ENCODE measurements around the gene RBM47. TPM values are rescaled to one million over a fixed set of nuclear protein-coding genes. Genes with fewer than 3 reads are reported as not detected.
"Not testable (repeated sequence)": the region's sequence is repeated elsewhere in the genome, so short reads cannot be mapped to it uniquely, and the experiment has no call there.

Gene RBM47
- total RNA-seq, 1 donor from 2014 or later, result 61.1 TPM

DNA sequence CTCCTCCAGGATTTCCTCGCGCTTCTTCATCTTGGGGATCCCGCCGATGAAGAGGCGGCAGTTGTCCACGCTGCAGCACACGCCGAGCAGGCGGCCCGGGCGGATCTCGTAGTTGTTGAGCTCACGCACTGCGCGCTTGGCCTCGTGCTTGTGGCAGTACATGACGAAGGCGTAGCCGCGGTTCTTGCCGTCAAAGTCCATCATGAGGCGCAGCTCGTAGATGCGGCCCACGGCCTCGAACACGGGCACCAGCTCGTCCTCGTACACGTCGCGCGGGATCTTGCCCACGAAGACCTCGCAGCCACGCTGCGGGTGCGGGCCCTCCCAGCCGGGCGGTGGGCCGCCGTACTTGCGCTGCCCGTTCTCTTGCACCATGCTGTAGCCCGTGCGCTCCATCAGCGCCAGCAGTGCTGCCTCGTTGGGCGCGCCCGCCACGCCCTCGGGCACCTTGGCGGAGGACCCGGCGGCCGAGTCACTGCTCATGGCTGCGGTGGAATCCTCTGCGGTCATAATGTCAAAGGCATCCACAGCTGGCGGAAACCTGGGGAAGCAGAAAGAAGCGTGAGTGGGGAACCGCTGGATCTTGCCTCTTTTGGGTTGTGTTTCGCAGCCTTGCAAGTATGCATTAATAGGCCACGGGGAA, 191.2 kb downstream of the RBM47 start:
- Histone ChIP-seq H3K4me1 (no peaks in the 10 kb centered on the region), H3K27me3 (no peaks in the 10 kb centered on the region), H3K9me3 (no peaks in the 10 kb centered on the region), H3K4me3 (no peak overlapping the region), H3K36me3 (peaks cover 0 to 9% of the 10 kb centered on the region in 2 donors), H3K27ac (no peak overlapping the region)
- TF ChIP-seq POLR2AphosphoS5 (IDR thresholded peaks at IDR 0.05; ENCODE audit: insufficient read depth in 1 of 2, low read depth in 1 of 2), result no peak
- TF ChIP-seq POLR2A (IDR thresholded peaks at IDR 0.05), result no peak
- TF ChIP-seq, protein P1, sequence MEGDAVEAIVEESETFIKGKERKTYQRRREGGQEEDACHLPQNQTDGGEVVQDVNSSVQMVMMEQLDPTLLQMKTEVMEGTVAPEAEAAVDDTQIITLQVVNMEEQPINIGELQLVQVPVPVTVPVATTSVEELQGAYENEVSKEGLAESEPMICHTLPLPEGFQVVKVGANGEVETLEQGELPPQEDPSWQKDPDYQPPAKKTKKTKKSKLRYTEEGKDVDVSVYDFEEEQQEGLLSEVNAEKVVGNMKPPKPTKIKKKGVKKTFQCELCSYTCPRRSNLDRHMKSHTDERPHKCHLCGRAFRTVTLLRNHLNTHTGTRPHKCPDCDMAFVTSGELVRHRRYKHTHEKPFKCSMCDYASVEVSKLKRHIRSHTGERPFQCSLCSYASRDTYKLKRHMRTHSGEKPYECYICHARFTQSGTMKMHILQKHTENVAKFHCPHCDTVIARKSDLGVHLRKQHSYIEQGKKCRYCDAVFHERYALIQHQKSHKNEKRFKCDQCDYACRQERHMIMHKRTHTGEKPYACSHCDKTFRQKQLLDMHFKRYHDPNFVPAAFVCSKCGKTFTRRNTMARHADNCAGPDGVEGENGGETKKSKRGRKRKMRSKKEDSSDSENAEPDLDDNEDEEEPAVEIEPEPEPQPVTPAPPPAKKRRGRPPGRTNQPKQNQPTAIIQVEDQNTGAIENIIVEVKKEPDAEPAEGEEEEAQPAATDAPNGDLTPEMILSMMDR (IDR thresholded peaks at IDR 0.05), result no peak
- intact Hi-C loops (cut with DNase I), result no loop called here
- DNase-seq (ENCODE audit: extremely low spot score in 2 of 2), result no peak

DNA sequence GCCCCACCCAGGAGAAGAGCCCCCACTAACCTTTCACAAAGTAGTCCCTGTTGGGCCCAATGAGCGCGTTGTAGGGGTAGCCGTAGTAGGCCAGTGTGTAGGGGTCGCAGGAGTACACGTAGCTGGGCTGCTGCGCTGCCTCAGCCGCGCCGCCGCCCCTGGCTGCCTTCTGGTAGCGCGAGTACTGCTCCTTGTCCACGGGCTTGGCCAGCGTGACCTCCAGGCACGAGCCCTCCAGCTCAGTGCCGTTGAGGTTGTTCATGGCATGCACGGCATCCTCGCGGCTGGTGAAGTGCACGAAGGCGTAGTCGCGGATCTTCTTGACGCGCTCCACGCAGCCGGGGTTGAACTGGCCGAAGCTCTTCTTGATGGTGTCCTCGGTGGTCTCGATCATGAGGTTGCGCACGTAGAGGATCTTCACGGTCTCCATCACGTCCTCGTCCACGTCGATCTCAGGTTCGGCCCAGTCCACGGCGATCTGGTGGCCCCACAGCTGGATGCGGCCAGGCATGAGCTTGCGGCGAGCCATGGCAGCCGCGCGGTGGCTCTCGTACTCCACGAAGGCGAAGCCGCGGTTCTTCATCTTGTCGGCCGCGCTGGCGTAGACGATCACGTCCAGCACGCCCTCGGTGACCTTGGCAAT, 191.8 kb downstream of the RBM47 start:
- Histone ChIP-seq H3K4me3 (no peak overlapping the region), H3K36me3 (peaks cover 0 to 9% of the 10 kb centered on the region in 2 donors), H3K27me3 (no peaks in the 10 kb centered on the region), H3K9me3 (no peaks in the 10 kb centered on the region), H3K4me1 (no peaks in the 10 kb centered on the region), H3K27ac (no peak overlapping the region)
- intact Hi-C loops (cut with DNase I), result no loop called here
- TF ChIP-seq POLR2A (IDR thresholded peaks at IDR 0.05) (no peak), POLR2AphosphoS5 (IDR thresholded peaks at IDR 0.05; ENCODE audit: insufficient read depth in 1 of 2, low read depth in 1 of 2) (no peak)
- TF ChIP-seq, protein P1 (IDR thresholded peaks at IDR 0.05), result no peak
- DNase-seq (ENCODE audit: extremely low spot score in 2 of 2), result no peak

DNA sequence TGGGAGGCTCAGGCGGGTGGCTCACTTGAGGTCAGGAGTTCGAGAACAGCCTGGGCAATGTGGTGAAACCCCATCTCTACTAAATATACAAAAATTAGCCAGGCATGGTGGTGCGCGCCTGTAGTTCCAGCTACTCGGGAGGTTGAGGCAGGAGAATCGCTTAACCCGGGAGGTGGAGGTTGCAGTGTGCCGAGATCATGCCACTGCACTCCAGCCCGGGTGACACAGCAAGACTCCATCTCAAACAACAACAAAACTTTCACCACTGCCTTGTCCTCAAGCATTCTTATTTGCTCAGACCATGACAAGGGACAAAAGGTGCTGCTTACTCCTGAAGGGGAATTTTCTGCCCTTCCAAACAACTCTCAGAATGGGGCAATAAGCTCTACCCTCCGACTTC, 194.4 kb downstream of the RBM47 start:
- H3K4me1 ChIP-seq; DNase-seq (ENCODE audit: extremely low spot score in 2 of 2); H3K27ac ChIP-seq; intact Hi-C loops (cut with DNase I); H3K9me3 ChIP-seq; H3K27me3 ChIP-seq; H3K4me3 ChIP-seq; H3K36me3 ChIP-seq: not testable (repeated sequence)

DNA sequence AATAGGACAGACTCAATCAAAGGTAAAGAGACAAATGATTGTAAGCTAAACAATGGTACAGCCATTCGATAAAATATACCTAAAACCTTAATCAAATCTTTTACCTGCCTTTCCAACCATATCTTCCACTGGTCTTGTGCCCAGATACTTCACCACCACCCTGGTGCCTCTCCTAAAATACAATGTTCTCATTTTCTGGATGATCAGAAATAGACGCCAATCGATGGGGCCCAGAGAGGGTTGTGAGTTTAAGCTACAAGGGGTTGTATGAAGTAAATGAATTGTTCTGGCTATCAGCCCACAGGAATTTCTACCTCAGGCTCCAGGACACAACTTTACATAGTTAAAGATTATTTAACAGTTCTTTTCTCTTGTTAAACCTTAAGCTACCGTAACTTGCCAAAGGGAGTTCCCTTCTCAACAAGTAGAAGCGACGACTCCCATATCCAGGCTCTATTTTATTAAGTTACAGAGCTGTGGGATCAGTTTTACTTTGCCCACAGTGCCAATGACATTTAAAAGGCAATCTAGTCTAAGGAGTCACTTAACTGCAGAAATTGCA, 195.5 kb downstream of the RBM47 start:
- Histone ChIP-seq H3K36me3 (peaks cover 0 to 9% of the 10 kb centered on the region in 2 donors), H3K27ac (no peak overlapping the region), H3K4me3 (no peak overlapping the region), H3K27me3 (no peaks in the 10 kb centered on the region), H3K4me1 (no peaks in the 10 kb centered on the region), H3K9me3 (no peaks in the 10 kb centered on the region)
- intact Hi-C loops (cut with DNase I), result no loop called here
- TF ChIP-seq POLR2A (IDR thresholded peaks at IDR 0.05) (no peak), POLR2AphosphoS5 (IDR thresholded peaks at IDR 0.05; ENCODE audit: insufficient read depth in 1 of 2, low read depth in 1 of 2) (no peak)
- TF ChIP-seq, protein P1 (IDR thresholded peaks at IDR 0.05), result no peak
- DNase-seq (ENCODE audit: extremely low spot score in 2 of 2), result no peak

DNA sequence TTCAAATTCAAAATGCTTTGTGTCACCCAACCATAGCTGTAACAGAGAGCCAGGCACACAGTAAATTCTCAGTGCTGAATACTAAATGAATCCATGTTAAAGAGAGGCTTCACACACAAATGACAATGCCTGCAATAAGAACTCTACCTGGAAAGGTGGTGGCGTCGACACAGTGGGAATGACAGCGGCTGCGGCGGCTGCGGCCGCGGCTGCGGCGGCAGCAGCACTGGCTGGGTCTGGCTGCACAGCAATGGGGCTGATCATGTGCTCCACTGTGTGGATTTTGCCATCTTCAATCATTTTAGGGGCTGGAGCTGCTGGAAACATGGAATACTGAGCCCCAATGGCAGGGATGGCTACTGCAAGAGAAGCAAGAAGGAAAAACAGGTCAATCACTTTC, 197.2 kb downstream of the RBM47 start:
- TF ChIP-seq POLR2A (IDR thresholded peaks at IDR 0.05) (no peak), POLR2AphosphoS5 (IDR thresholded peaks at IDR 0.05; ENCODE audit: insufficient read depth in 1 of 2, low read depth in 1 of 2) (no peak)
- TF ChIP-seq, protein P1 (IDR thresholded peaks at IDR 0.05), result no peak
- Histone ChIP-seq H3K36me3 (no peaks in the 10 kb centered on the region), H3K9me3 (no peaks in the 10 kb centered on the region), H3K4me3 (no peak overlapping the region), H3K27me3 (no peaks in the 10 kb centered on the region), H3K4me1 (no peaks in the 10 kb centered on the region), H3K27ac (no peak overlapping the region)
- intact Hi-C loops (cut with DNase I), result no loop called here
- no peak for DNase-seq (ENCODE audit: extremely low spot score in 2 of 2)

DNA sequence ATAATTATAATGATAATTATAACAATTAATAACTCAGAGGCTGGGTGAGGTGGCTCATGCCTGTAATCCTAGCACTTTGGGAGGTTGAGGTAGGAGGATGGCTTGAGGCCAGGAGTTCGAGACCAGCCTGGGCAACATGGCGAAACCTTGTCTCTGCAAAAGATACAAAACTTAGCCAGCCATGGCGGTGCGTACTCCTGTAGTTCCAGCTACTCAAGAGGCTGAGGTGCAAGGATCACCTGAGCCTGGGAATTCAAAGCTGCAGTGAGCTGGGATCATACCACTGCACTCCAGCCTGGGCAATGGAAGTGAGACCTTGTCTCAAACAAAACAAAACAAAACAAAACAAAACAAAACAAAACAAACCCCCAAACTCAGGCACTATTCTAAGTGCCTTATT, 201.8 kb downstream of the RBM47 start:
- H3K9me3 ChIP-seq; DNase-seq (ENCODE audit: extremely low spot score in 2 of 2); H3K27ac ChIP-seq; H3K27me3 ChIP-seq; H3K36me3 ChIP-seq; H3K4me1 ChIP-seq; H3K4me3 ChIP-seq; intact Hi-C loops (cut with DNase I): not testable (repeated sequence)

Data from vagina (tissue), 2 donors.